Measurements from ENCODE around the gene SOCS1. TPM values are rescaled to one million over a fixed set of nuclear protein-coding genes. Genes with fewer than 3 reads are reported as not detected.

SOCS1 gene
- total RNA-seq, 1 donor, result 1.1 TPM

DNA sequence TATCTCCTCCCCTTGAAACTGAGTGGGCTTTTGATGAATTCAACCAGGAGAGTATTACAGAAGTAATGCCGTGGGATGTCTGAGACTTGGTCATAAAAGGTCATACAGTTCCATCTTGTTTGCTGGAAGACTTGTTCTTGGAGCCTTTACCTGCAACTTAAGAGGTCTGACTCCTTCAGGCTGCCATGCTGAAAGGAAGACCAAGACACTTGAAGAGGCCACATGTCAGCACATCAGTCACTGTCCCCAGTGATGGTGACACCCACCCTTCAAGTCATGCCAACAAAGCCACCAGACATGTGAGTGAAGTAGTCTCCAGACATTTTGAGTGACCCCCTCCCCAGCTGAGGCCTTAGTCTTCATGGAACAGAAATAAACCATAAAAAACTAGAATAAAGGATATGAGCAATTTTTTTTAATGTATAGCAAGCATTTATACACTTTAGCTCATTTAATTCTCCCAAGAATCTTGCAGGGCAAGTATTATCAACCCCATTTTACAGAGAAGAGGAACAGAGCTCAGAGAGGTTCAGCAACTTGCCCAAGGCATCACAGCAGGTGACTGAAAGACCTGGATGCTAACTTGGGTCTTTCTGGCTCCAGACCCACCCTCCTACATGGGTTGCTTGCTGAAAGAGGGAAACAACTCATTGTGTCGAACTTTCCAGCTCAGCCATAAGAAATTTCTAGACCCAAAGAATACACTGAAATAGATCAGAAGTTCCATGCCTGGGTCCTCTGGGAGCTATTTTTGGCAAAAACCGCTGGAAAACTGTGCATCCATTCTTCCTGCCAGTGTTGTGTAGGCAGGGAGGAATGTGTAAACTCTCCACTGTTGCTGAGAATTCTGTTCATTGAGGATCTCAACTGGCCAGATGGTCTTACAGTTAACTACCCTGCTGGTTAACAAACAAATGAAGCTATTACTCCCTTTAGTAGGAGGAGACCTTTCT lies 38.1 kb downstream of the SOCS1 start:
- peaks cover 7% of the 10 kb centered on the region for H3K27me3 ChIP-seq (ENCODE audit: insufficient read depth, low read length)
- no peak for TF ChIP-seq CTCF (IDR thresholded peaks at IDR 0.05; ENCODE audit: extremely low read depth, low read depth, low read length)
- no peak overlapping the region for H3K4me2 ChIP-seq (ENCODE audit: insufficient read depth, low read length)
- peaks cover 6% of the 10 kb centered on the region for H3K9me3 ChIP-seq (ENCODE audit: low read depth, low read length)
- no peak overlapping the region for H2AFZ ChIP-seq (ENCODE audit: low read length)
- no peaks in the 10 kb centered on the region for H3K79me2 ChIP-seq (ENCODE audit: insufficient read depth, low read length)
- no peaks in the 10 kb centered on the region for H3K4me1 ChIP-seq (ENCODE audit: insufficient read depth, low read length)
- H4K20me1 ChIP-seq (ENCODE audit: insufficient read depth, low read length), result no peaks in the 10 kb centered on the region
- H3K27ac ChIP-seq (ENCODE audit: low read depth, low read length), result no peak overlapping the region
- DNase-seq (ENCODE audit: insufficient read length, low spot score, missing footprints), result no peak
- no peaks in the 10 kb centered on the region for H3K36me3 ChIP-seq (ENCODE audit: insufficient read depth, low read length)
- no peak overlapping the region for H3K4me3 ChIP-seq (ENCODE audit: insufficient read depth, low read length)

DNA sequence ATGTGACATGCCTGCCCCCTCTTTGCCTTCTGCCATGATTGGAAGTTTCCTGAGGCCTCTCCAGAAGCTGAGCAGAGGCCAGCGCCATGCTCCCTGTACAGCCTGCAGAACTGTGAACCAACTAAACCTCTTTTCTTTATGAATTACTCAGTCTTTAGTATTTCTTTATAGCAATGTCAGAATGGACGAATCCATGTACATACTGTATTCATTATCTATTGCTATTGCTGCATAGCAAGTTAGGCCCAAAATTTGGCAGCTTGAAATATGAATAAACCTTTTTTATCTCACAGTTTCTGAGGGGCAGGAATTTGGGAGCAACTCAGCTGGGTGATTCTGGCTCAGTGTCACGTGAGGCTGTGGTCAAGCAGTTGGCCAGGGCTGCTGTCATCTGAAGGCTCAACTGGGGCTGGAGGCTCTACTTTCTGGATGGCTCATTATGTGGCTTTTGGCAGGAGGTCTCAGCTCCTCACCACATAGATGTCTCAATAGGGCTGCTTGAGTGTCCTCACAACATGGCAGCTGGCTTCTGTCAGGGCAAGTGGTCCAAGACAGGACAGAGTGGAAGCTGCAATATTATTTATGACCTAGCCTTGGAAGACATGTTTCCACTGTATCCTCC lies 40.0 kb downstream of the SOCS1 start:
- no peaks in the 10 kb centered on the region for H3K4me1 ChIP-seq (ENCODE audit: insufficient read depth, low read length)
- DNase-seq (ENCODE audit: insufficient read length, low spot score, missing footprints), result peak; percentile 26
- no peaks in the 10 kb centered on the region for H3K79me2 ChIP-seq (ENCODE audit: insufficient read depth, low read length)
- peaks cover 9% of the 10 kb centered on the region for H3K27me3 ChIP-seq (ENCODE audit: insufficient read depth, low read length)
- TF ChIP-seq CTCF (IDR thresholded peaks at IDR 0.05; ENCODE audit: extremely low read depth, low read depth, low read length), result no peak
- H2AFZ ChIP-seq (ENCODE audit: low read length), result no peak overlapping the region
- H3K9me3 ChIP-seq (ENCODE audit: low read depth, low read length), result peaks cover 6% of the 10 kb centered on the region
- no peak overlapping the region for H3K4me2 ChIP-seq (ENCODE audit: insufficient read depth, low read length)
- H3K4me3 ChIP-seq (ENCODE audit: insufficient read depth, low read length), result no peak overlapping the region
- no peaks in the 10 kb centered on the region for H4K20me1 ChIP-seq (ENCODE audit: insufficient read depth, low read length)
- no peak overlapping the region for H3K27ac ChIP-seq (ENCODE audit: low read depth, low read length)
- no peaks in the 10 kb centered on the region for H3K36me3 ChIP-seq (ENCODE audit: insufficient read depth, low read length)

DNA sequence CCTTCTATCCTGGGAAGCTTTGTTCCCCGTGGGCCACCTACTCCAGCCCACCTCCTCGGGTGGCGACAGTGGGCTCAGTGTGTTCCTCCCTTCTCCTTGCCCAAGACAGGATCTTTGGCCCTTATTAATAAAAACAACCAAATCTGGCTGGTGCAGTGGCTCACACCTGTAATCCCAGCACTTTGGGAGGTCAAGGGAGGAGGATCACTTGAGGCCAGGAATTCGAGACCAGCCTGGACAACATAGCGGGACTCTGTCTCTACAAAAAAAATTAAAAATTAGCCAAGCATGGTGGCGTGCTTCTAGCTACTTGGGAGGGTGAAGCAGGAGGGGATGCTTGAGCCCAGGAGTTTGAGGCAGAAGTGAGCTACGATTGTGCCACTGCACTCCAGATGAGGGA lies 42.2 kb downstream of the SOCS1 start:
- Histone ChIP-seq H3K27ac (ENCODE audit: low read depth, low read length) (no peak overlapping the region), H2AFZ (ENCODE audit: low read length) (no peak overlapping the region), H3K27me3 (ENCODE audit: insufficient read depth, low read length) (peaks cover 5% of the 10 kb centered on the region), H3K79me2 (ENCODE audit: insufficient read depth, low read length) (no peaks in the 10 kb centered on the region), H3K4me2 (ENCODE audit: insufficient read depth, low read length) (no peak overlapping the region), H3K36me3 (ENCODE audit: insufficient read depth, low read length) (no peaks in the 10 kb centered on the region), H3K4me1 (ENCODE audit: insufficient read depth, low read length) (no peaks in the 10 kb centered on the region), H3K9me3 (ENCODE audit: low read depth, low read length) (peaks cover 6% of the 10 kb centered on the region), H4K20me1 (ENCODE audit: insufficient read depth, low read length) (no peaks in the 10 kb centered on the region), H3K4me3 (ENCODE audit: insufficient read depth, low read length) (no peak overlapping the region)
- TF ChIP-seq CTCF (IDR thresholded peaks at IDR 0.05; ENCODE audit: extremely low read depth, low read depth, low read length), result no peak
- no peak for DNase-seq (ENCODE audit: insufficient read length, low spot score, missing footprints)

GRCh38 chr16:11213373-11213772 lies 42.6 kb downstream of the SOCS1 start:
- Histone ChIP-seq H3K4me3 (ENCODE audit: insufficient read depth, low read length) (no peak overlapping the region), H4K20me1 (ENCODE audit: insufficient read depth, low read length) (no peaks in the 10 kb centered on the region), H3K9me3 (ENCODE audit: low read depth, low read length) (peaks cover 5% of the 10 kb centered on the region), H2AFZ (ENCODE audit: low read length) (no peak overlapping the region), H3K36me3 (ENCODE audit: insufficient read depth, low read length) (no peaks in the 10 kb centered on the region), H3K4me2 (ENCODE audit: insufficient read depth, low read length) (no peak overlapping the region), H3K27ac (ENCODE audit: low read depth, low read length) (no peak overlapping the region), H3K27me3 (ENCODE audit: insufficient read depth, low read length) (peaks cover 5% of the 10 kb centered on the region), H3K4me1 (ENCODE audit: insufficient read depth, low read length) (no peaks in the 10 kb centered on the region), H3K79me2 (ENCODE audit: insufficient read depth, low read length) (no peaks in the 10 kb centered on the region)
- peak; percentile 48 for DNase-seq (ENCODE audit: insufficient read length, low spot score, missing footprints)
- TF ChIP-seq CTCF (IDR thresholded peaks at IDR 0.05; ENCODE audit: extremely low read depth, low read depth, low read length), result no peak
